Transverse colon (tissue), 4 donors: ENCODE measurements around the gene FAM110A.

ENCODE experiments used
- CTCF ChIP-seq, 5 experiments: fragments of 200-600 bp in 3 of 5; fragments of 450-650 bp in 2 of 5; sonication (generic) in 3 of 5; IDR thresholded peaks; 1 replicate in 2 of 5; 2 replicates in 3 of 5; pipeline ENCODE4 v1.5.1; 2016 to 2017; ENCODE audit warnings: antibody characterized with exemption in 5 of 5, inconsistent platforms in 3 of 5, mild to moderate bottlenecking in 2 of 5, moderate library complexity in 1 of 5
- POLR2A ChIP-seq: fragments of 450-650 bp; IDR thresholded peaks from one replicate; pipeline ENCODE4 v1.6.1; 2016; ENCODE audit warnings: antibody characterized with exemption, mild to moderate bottlenecking, moderate library complexity
- POLR2AphosphoS5 ChIP-seq, 3 donors: sonication (generic); formaldehyde crosslinking; IDR thresholded peaks; one replicate each; pipeline ENCODE4 v1.6.1; 2016; ENCODE audit warnings: antibody characterized with exemption in 3 of 3

DNA sequence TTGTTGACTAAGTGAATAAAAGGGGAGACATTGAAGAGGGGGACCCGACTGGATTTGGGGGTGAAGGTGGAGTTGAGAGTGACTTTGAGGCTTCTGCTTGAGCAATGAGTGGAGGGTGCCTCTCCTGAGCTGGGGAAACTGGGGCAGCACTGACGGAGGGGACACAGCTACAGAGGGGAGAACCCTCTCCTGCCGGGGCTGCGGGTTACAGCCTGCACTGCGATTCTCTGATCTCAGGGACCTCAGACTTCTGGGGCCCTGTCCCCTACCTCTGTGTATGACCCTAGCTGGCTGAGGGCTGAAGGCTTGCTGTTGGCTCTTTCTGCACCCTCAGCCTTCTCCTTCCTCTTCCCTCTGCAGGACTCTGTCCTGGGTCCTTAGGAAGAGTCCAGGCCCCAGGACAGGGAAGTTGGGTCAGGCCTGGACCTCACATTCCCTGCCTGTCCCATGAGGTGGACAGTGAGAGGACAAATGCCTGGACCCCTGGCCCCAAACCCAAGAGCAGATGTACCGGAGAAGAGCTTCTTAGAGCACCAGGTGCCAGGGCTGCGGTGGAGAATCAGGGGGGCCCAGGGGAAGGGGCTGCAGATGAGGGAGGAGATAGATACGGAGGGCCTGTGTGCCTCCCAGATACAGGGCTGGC is 13.7 kb upstream of the FAM110A start:
- TF ChIP-seq POLR2A (no peak), CTCF (IDR thresholded peaks at IDR 0.05) (no peak), POLR2AphosphoS5 (IDR thresholded peaks at IDR 0.05) (no peak)
